OCI-LY7 (cell line): ENCODE results near the gene CORO2B. TPM values are rescaled to one million over a fixed set of nuclear protein-coding genes. Genes with fewer than 3 reads are reported as not detected.

ENCODE experiments used
- BruUV-seq: library from RNA; stranded (reverse); fragments of 400-500 nt; replicated peaks from 2 replicates; lab custom pipeline; 2021; lab: Mats Ljungman, UMichigan
- CTCF ChIA-PET: fragments of 300-600 bp; sonication (Branson Sonifier 250); formaldehyde crosslinking; loops from one replicate; lab custom pipeline; 2022; ENCODE audit warnings: antibody characterized with exemption; ENCODE audit not compliant: unreplicated experiment; lab: Charles Lee
- POLR2A ChIA-PET: fragments of 300-600 bp; sonication (Branson Sonifier 250); formaldehyde crosslinking; loops from one replicate; lab custom pipeline; 2022; ENCODE audit warnings: antibody characterized with exemption; lab: Charles Lee
- DNase-seq: peaks from one replicate; pipeline ENCODE4 v3.0.0-alpha.2; 2015; ENCODE audit warnings: low spot score
- H2AFZ ChIP-seq: fragments of 200-600 bp; sonication (generic), shearing (Covaris generic); 2 replicates; pipeline ENCODE4 v1.6.1; 2014; ENCODE audit warnings: mild to moderate bottlenecking, antibody characterized with exemption, low read length, moderate library complexity
- H3K27ac ChIP-seq: fragments of 200-600 bp; sonication (generic); 2 replicates; pipeline ENCODE4 v1.5.1; 2014; ENCODE audit warnings: mixed run types, low read depth, mild to moderate bottlenecking, moderate library complexity, low read length, inconsistent platforms; ENCODE audit not compliant: poor library complexity, severe bottlenecking
- H3K36me3 ChIP-seq: fragments of 200-600 bp; sonication (generic); 2 replicates; pipeline ENCODE4 v1.6.1; 2014; ENCODE audit warnings: mild to moderate bottlenecking, antibody characterized with exemption, low read length, moderate library complexity, mixed read lengths; ENCODE audit not compliant: insufficient read depth
- H3K4me1 ChIP-seq: fragments of 200-600 bp; sonication (generic); 2 replicates; pipeline ENCODE4 v1.5.1; 2014; ENCODE audit warnings: mild to moderate bottlenecking, low read length; ENCODE audit not compliant: insufficient read depth, poor library complexity, severe bottlenecking
- H3K4me2 ChIP-seq: fragments of 200-600 bp; sonication (generic); 2 replicates; pipeline ENCODE4 v1.6.1; 2014; ENCODE audit warnings: mild to moderate bottlenecking, low read length
- H3K4me3 ChIP-seq: fragments of 200-600 bp; sonication (generic); 2 replicates; pipeline ENCODE4 v1.5.1; 2014; ENCODE audit warnings: mild to moderate bottlenecking, low read depth, low read length; ENCODE audit not compliant: poor library complexity, severe bottlenecking
- H3K79me2 ChIP-seq: fragments of 200-600 bp; sonication (generic); 2 replicates; pipeline ENCODE4 v1.6.1; 2016; ENCODE audit warnings: low read depth, mild to moderate bottlenecking, low read length, moderate library complexity, mixed read lengths; ENCODE audit not compliant: insufficient read depth
- H3K9me2 ChIP-seq: fragments of 200-600 bp; sonication (generic); 2 replicates; pipeline ENCODE4 v1.6.1; 2016; ENCODE audit warnings: mild to moderate bottlenecking, low read length, mixed read lengths; ENCODE audit not compliant: insufficient read depth
- H3K9me3 ChIP-seq: fragments of 200-600 bp; sonication (generic); 2 replicates; pipeline ENCODE4 v1.6.1; 2014; ENCODE audit warnings: mild to moderate bottlenecking, mixed run types, low read length, mixed read lengths
- H4K20me1 ChIP-seq: fragments of 200-600 bp; sonication (generic); 2 replicates; pipeline ENCODE4 v1.6.1; 2014; ENCODE audit warnings: mild to moderate bottlenecking, antibody characterized with exemption, low read length, moderate library complexity, mixed read lengths; ENCODE audit not compliant: insufficient read depth
- CTCF ChIP-seq: fragments of 200-600 bp; sonication (generic); conservative IDR thresholded peaks from 2 replicates; pipeline ENCODE4 v1.5.1; 2014; ENCODE audit warnings: mild to moderate bottlenecking, antibody characterized with exemption, low read length, moderate library complexity, mixed read lengths
- EZH2phosphoT487 ChIP-seq: fragments of 200-600 bp; sonication (generic); IDR thresholded peaks from 2 replicates; pipeline ENCODE4 v1.6.1; 2018; ENCODE audit warnings: low read depth, borderline replicate concordance, mild to moderate bottlenecking, mixed run types, antibody characterized with exemption, low read length, moderate library complexity, mixed read lengths
- intact Hi-C: fragments of 100-400 bp; cut with micrococcal nuclease; formaldehyde crosslinking; loops from one replicate; pipeline ENCODE4 v1.10.0; 2022; ENCODE audit not compliant: unreplicated experiment
- total RNA-seq, 2 experiments: library from RNA; depleted of rRNA in 1 of 2; stranded (reverse); fragments of >200 nt in 1 of 2; shearing (Covaris generic) in 1 of 2; gene quantifications; 2 replicates each; pipeline ENCODE4 v1.2.3, GENCODE V29; 2014 to 2022

Gene CORO2B
- total RNA-seq, 2 experiments from 2014 or later = 7.4 to 12.5 TPM

- H2AFZ ChIP-seq = no peak overlapping the region
- intact Hi-C loops = no loop called here
- ChIA-PET POLR2A (interaction anchor here (0.6 to 1.6 kb wide), 2 partner anchors 33 to 789 kb away, joined by 3 to 5 read pairs; no protein-coding TSS in a partner anchor), CTCF (no interaction called here)
- H3K36me3 ChIP-seq = peaks cover 13% of the 10 kb centered on the region
- TF ChIP-seq CTCF = no peak
- no peak for TF ChIP-seq EZH2phosphoT487
- no peak overlapping the region for H3K4me2 ChIP-seq
- no peaks in the 10 kb centered on the region for H3K9me2 ChIP-seq
- no peaks in the 10 kb centered on the region for H4K20me1 ChIP-seq
- DNase-seq = no peak
- H3K4me3 ChIP-seq = no peak overlapping the region
- peaks cover 8% of the 10 kb centered on the region; the same call in 1 of the 2 replicates for H3K9me3 ChIP-seq
- peaks cover 56% of the 10 kb centered on the region for H3K4me1 ChIP-seq
- H3K27ac ChIP-seq = no peak overlapping the region
- BruUV-seq = no TSS peak
- no peaks in the 10 kb centered on the region for H3K79me2 ChIP-seq
Measured at GRCh38 chr15:68668926-68669600, 90.3 kb downstream of the CORO2B start.

GRCh38 chr15:68672251-68672650, 93.5 kb downstream of the CORO2B start:
- intact Hi-C loops = loop anchor here (5.0 kb wide), 1 partner anchor 255 kb away; no protein-coding TSS in a partner anchor
- no peak for DNase-seq
- no TSS peak for BruUV-seq

More at GRCh38 chr15:68672251-68672650, 93.5 kb downstream of the CORO2B start:
- Histone ChIP-seq H3K4me1 (peaks cover 52% of the 10 kb centered on the region), H3K36me3 (0 out of 2 replicates have a peak, but pooled peaks cover 5% of the 10 kb centered on the region), H3K27ac (peak overlapping the region; percentile 14), H3K79me2 (no peaks in the 10 kb centered on the region), H3K9me2 (no peaks in the 10 kb centered on the region), H2AFZ (no peak overlapping the region), H4K20me1 (no peaks in the 10 kb centered on the region), H3K9me3 (no peaks in the 10 kb centered on the region), H3K4me3 (no peak overlapping the region), H3K4me2 (peak overlapping the region; percentile 6; the same call in 1 of the 2 replicates)
- TF ChIP-seq EZH2phosphoT487 (no peak), CTCF (no peak)
- ChIA-PET CTCF (interaction anchor here (0.6 to 2.7 kb wide), 5 partner anchors 34 to 118 kb away, joined by 3 to 19 read pairs (median 4); no protein-coding TSS in a partner anchor), POLR2A (interaction anchor here (0.6 to 2.0 kb wide), 3 partner anchors 37 to 363 kb away, joined by 3 to 5 read pairs (median 5); no protein-coding TSS in a partner anchor)
